ENCODE measurements around the gene STRADA.

DNA sequence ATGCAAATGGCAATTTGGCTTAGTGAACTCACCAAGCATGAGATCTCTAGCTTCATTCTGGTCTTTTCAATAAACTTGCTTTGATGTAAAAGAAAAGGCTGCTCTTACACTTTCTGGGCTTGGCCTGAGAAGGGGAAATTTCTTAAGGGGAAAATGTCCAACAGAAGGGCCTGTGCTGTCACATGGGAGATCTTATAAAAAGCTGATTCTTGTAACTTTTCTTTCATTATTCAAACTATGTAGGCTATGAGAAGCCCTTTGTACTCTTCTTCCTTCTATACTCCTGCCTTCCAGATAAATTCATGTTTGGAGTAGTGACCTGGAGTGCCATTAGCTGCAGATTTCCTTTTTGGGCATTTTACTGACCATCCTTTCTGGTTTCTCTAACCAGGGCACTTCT is 58.6 kb downstream of the STRADA start:
- TF ChIP-seq, protein P1, sequence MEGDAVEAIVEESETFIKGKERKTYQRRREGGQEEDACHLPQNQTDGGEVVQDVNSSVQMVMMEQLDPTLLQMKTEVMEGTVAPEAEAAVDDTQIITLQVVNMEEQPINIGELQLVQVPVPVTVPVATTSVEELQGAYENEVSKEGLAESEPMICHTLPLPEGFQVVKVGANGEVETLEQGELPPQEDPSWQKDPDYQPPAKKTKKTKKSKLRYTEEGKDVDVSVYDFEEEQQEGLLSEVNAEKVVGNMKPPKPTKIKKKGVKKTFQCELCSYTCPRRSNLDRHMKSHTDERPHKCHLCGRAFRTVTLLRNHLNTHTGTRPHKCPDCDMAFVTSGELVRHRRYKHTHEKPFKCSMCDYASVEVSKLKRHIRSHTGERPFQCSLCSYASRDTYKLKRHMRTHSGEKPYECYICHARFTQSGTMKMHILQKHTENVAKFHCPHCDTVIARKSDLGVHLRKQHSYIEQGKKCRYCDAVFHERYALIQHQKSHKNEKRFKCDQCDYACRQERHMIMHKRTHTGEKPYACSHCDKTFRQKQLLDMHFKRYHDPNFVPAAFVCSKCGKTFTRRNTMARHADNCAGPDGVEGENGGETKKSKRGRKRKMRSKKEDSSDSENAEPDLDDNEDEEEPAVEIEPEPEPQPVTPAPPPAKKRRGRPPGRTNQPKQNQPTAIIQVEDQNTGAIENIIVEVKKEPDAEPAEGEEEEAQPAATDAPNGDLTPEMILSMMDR (conservative IDR thresholded peaks at IDR 0.05) = no peak
- TF ChIP-seq ZFX (IDR thresholded peaks at IDR 0.05) = no peak

Data from C4-2B (cell line).